Measurements from ENCODE around the gene CYB5R4. TPM values are rescaled to one million over a fixed set of nuclear protein-coding genes. Genes with fewer than 3 reads are reported as not detected.

CYB5R4 gene
- polyA plus RNA-seq, 1 experiment, result 13.7 TPM

GRCh38 chr6:83911278-83911677, 51.8 kb downstream of the CYB5R4 start:
- Histone ChIP-seq H3K4me3 (ENCODE audit: low read depth, low read length) (no peak overlapping the region), H3K9me3 (ENCODE audit: control insufficient read depth, insufficient read depth, low read length) (no peaks in the 10 kb centered on the region), H3K27ac (ENCODE audit: low read depth, low read length) (no peak overlapping the region), H3K27me3 (ENCODE audit: control insufficient read depth, insufficient read depth, low read length) (no peaks in the 10 kb centered on the region)
- no peak for DNase-seq (ENCODE audit: low read depth, low spot score)
- TF ChIP-seq CTCF (IDR thresholded peaks at IDR 0.05; ENCODE audit: low read depth, low read length), result no peak
- CTCF ChIA-PET, result interaction anchor here (0.7 to 1.0 kb wide), 2 partner anchors 27 to 242 kb away, joined by 4 read pairs; no protein-coding TSS in a partner anchor
- POLR2A ChIA-PET, result no interaction called here

- ChIA-PET POLR2A (no interaction called here), CTCF (no interaction called here)
- no peaks in the 10 kb centered on the region for H3K27me3 ChIP-seq (ENCODE audit: control insufficient read depth, insufficient read depth, low read length)
- no peaks in the 10 kb centered on the region for H3K9me3 ChIP-seq (ENCODE audit: control insufficient read depth, insufficient read depth, low read length)
- no peak overlapping the region for H3K27ac ChIP-seq (ENCODE audit: low read depth, low read length)
- H3K4me3 ChIP-seq (ENCODE audit: low read depth, low read length), result no peak overlapping the region
- no peak for DNase-seq (ENCODE audit: low read depth, low spot score)
- no peak for TF ChIP-seq CTCF (IDR thresholded peaks at IDR 0.05; ENCODE audit: low read depth, low read length)
Observed at GRCh38 chr6:83914953-83915352, 55.5 kb downstream of the CYB5R4 start.

GRCh38 chr6:83917001-83917400, 57.5 kb downstream of the CYB5R4 start:
- TF ChIP-seq CTCF (IDR thresholded peaks at IDR 0.05; ENCODE audit: low read depth, low read length), result no peak
- CTCF ChIA-PET, result no interaction called here
- no peaks in the 10 kb centered on the region for H3K27me3 ChIP-seq (ENCODE audit: control insufficient read depth, insufficient read depth, low read length)
- no peak overlapping the region for H3K4me3 ChIP-seq (ENCODE audit: low read depth, low read length)
- H3K27ac ChIP-seq (ENCODE audit: low read depth, low read length), result no peak overlapping the region
- POLR2A ChIA-PET, result no interaction called here
- no peaks in the 10 kb centered on the region for H3K9me3 ChIP-seq (ENCODE audit: control insufficient read depth, insufficient read depth, low read length)
- DNase-seq (ENCODE audit: low read depth, low spot score), result no peak

GRCh38 chr6:83920017-83920416, 60.5 kb downstream of the CYB5R4 start:
- DNase-seq (ENCODE audit: low read depth, low spot score), result no peak
- H3K9me3 ChIP-seq (ENCODE audit: control insufficient read depth, insufficient read depth, low read length), result no peaks in the 10 kb centered on the region
- no peaks in the 10 kb centered on the region for H3K27me3 ChIP-seq (ENCODE audit: control insufficient read depth, insufficient read depth, low read length)
- POLR2A ChIA-PET, result no interaction called here
- TF ChIP-seq CTCF (IDR thresholded peaks at IDR 0.05; ENCODE audit: low read depth, low read length), result no peak
- CTCF ChIA-PET, result no interaction called here
- no peak overlapping the region for H3K4me3 ChIP-seq (ENCODE audit: low read depth, low read length)
- H3K27ac ChIP-seq (ENCODE audit: low read depth, low read length), result no peak overlapping the region

GRCh38 chr6:83921315-83921714, 61.8 kb downstream of the CYB5R4 start:
- POLR2A ChIA-PET, result no interaction called here
- no peak for DNase-seq (ENCODE audit: low read depth, low spot score)
- Histone ChIP-seq H3K27ac (ENCODE audit: low read depth, low read length) (no peak overlapping the region), H3K27me3 (ENCODE audit: control insufficient read depth, insufficient read depth, low read length) (no peaks in the 10 kb centered on the region), H3K9me3 (ENCODE audit: control insufficient read depth, insufficient read depth, low read length) (no peaks in the 10 kb centered on the region), H3K4me3 (ENCODE audit: low read depth, low read length) (no peak overlapping the region)
- no peak for TF ChIP-seq CTCF (IDR thresholded peaks at IDR 0.05; ENCODE audit: low read depth, low read length)
- CTCF ChIA-PET, result no interaction called here
